Measurements from ENCODE around the gene JAGN1. TPM values are rescaled to one million over a fixed set of nuclear protein-coding genes. Genes with fewer than 3 reads are reported as not detected.
A peak's percentile ranks its signal among the peaks of the same experiment; 100 is the strongest.

JAGN1 gene
- total and polyA plus RNA-seq, 9 of the 15 experiments (the other 6 are each of a cell fraction or from before 2014, with no cell fraction given): 31.6 to 77.8 (median 40.3) TPM

GRCh38 chr3:9909221-9910013 lies 19.0 kb downstream of the JAGN1 start:
- H3K4me1 ChIP-seq (replicated peaks in 1 of 2; ENCODE audit: control insufficient read depth in 2 of 2, insufficient read depth in 2 of 2, low read length in 2 of 2): peaks cover 17 to 18% of the 10 kb centered on the region in 2 experiments
- in situ Hi-C loops (cut with MboI): no loop called here
- no peak for TF ChIP-seq E2F6 (IDR thresholded peaks at IDR 0.05; ENCODE audit: borderline replicate concordance in 1 of 2, extremely low read depth in 1 of 2, insufficient read depth in 1 of 2, insufficient read length in 1 of 2, low read depth in 1 of 2, low read length in 1 of 2, poor library complexity in 1 of 2, severe bottlenecking in 1 of 2)
- TF ChIP-seq SPI1 (IDR thresholded peaks at IDR 0.05; ENCODE audit: borderline replicate concordance, low read depth, low read length): peak; percentile 63; the same call in 1 of the 2 replicates
- no peak overlapping the region for H3K27ac ChIP-seq (ENCODE audit: extremely low read depth, low read depth, low read length)
- POLR2A ChIA-PET: interaction anchor here (0.7 to 0.9 kb wide), 2 partner anchors 7 to 77 kb away, joined by 3 read pairs; partner anchors contain the start of genes EMC3 and IL17RC
- no peak overlapping the region for H3K4me2 ChIP-seq (ENCODE audit: insufficient read depth, low read length)
- intact Hi-C loops (cut with micrococcal nuclease): no loop called here
- H3K9me3 ChIP-seq (replicated peaks; ENCODE audit: control insufficient read depth, insufficient read depth, low read depth, low read length): no peaks in the 10 kb centered on the region
- no TSS peak for BruUV-seq (replicated peaks)
- 45% methylated on average over 7 of the region's 7 CpGs for WGBS (ENCODE audit: insufficient coverage, low coverage, missing lambda C conversion rate)
- no peaks in the 10 kb centered on the region for H3K27me3 ChIP-seq (ENCODE audit: control insufficient read depth in 2 of 2, insufficient read depth in 2 of 2, low read length in 2 of 2)
- H3K9me1 ChIP-seq (ENCODE audit: control insufficient read depth, insufficient read depth, low read length): no peaks in the 10 kb centered on the region
- no peak overlapping the region for H3K9ac ChIP-seq (ENCODE audit: insufficient read depth in 1 of 2, low read depth in 2 of 2, low read length in 2 of 2)
- H3K79me2 ChIP-seq (ENCODE audit: control insufficient read depth, insufficient read depth, low read length): no peaks in the 10 kb centered on the region
- H3K4me3 ChIP-seq: no peak overlapping the region
- CTCF ChIA-PET (ENCODE audit: low intra/inter-chr PET ratio): no interaction called here
- DNase-seq (ENCODE audit: extremely low read depth in 1 of 4, low spot score in 3 of 4): no peak
- H2AFZ ChIP-seq (ENCODE audit: low read depth, low read length): no peak overlapping the region
- H4K20me1 ChIP-seq (replicated peaks; ENCODE audit: control insufficient read depth, insufficient read depth, low read length): no peaks in the 10 kb centered on the region
- no peaks in the 10 kb centered on the region for H3K36me3 ChIP-seq (ENCODE audit: control insufficient read depth, insufficient read depth, low read length)
- peak; percentile 46 for FAIRE-seq
- no peak for ATAC-seq

Data from K562 (cell line).